Measurements from ENCODE around the gene PEAK1. TPM values are rescaled to one million over a fixed set of nuclear protein-coding genes. Genes with fewer than 3 reads are reported as not detected.

PEAK1 gene
- total RNA-seq, 2 experiments from 2014 or later = 34.0 to 38.1 TPM

DNA sequence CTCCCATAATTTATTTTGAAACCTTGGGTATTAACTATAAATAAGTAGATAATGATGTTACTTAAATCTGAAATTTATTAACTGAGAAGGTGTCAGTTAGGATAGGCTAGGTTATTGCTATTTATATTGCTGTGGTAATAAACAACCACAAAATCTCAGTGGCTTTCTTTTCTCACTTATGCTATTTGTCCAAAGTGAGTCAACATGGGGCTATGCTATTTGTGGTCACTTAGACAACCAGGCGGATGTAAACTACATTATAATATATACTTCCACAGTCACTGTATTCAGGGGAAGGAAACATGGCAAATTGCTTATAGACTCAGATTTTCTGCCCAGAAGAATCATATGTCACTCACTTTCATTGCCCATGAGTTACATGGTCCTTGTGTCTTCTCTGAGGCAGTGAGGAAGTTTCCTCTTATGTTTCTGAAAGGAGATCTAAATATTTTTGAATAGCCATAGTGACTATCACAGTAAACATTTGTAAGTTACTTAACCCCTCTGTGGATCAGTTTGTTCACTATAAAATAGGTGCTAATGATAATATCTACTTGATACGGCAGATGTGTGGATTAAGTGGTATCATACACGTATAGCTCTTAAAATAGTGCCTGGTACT is 20.6 kb upstream of the PEAK1 start:
- Mint-ChIP-seq H3K27me3 (no peaks in the 10 kb centered on the region), H3K4me1 (peaks cover 10% of the 10 kb centered on the region), H3K4me3 (no peak overlapping the region), H3K9me3 (no peaks in the 10 kb centered on the region), H3K36me3 (peaks cover 10% of the 10 kb centered on the region), H3K27ac (no peak overlapping the region)
- DNase-seq (no peak), ATAC-seq (ENCODE audit: low read depth) (no peak)
- POLR2A ChIA-PET = no interaction called here

DNA sequence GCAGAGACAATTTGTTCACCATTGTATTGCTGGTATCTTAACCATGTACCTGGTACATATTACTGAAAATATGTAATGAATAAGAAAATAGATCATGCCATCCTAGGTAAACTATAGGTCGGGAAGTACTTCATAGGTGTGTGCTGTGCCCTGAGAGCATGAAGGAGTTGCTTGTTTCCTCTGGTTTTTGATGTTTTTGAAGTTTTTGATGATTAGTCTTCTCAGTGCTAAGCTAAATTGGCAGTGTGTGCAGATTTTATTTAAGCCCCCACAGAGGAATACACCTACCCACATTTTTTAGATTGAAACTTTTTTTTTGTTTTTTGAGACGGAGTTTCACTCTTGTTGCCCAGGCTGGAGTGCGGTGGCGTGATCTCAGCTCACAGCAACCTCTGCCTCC is 17.4 kb upstream of the PEAK1 start:
- peaks cover 10% of the 10 kb centered on the region for H3K36me3 Mint-ChIP-seq
- no peaks in the 10 kb centered on the region for H3K9me3 Mint-ChIP-seq
- no peak overlapping the region for H3K4me3 Mint-ChIP-seq
- H3K27me3 Mint-ChIP-seq = no peaks in the 10 kb centered on the region
- DNase-seq (no peak), ATAC-seq (ENCODE audit: low read depth) (no peak)
- H3K27ac Mint-ChIP-seq = no peak overlapping the region
- H3K4me1 Mint-ChIP-seq = peaks cover 9% of the 10 kb centered on the region
- POLR2A ChIA-PET = interaction anchor here (1.5 kb wide), 1 partner anchor 16 kb away, joined by 8 read pairs; the partner anchor contains the start of gene HMG20A

- ATAC-seq (ENCODE audit: low read depth) (no peak), DNase-seq (no peak)
- H3K9me3 Mint-ChIP-seq = no peaks in the 10 kb centered on the region
- peaks cover 10% of the 10 kb centered on the region for H3K36me3 Mint-ChIP-seq
- H3K27me3 Mint-ChIP-seq = no peaks in the 10 kb centered on the region
- no peak overlapping the region for H3K27ac Mint-ChIP-seq
- POLR2A ChIA-PET = interaction anchor here (1.1 to 1.5 kb wide), 2 partner anchors 16 to 21 kb away, joined by 3 to 8 read pairs; partner anchors contain the start of gene HMG20A
- no peak overlapping the region for H3K4me3 Mint-ChIP-seq
- H3K4me1 Mint-ChIP-seq = peaks cover 9% of the 10 kb centered on the region
Observed at GRCh38 chr15:77436822-77437221, 16.9 kb upstream of the PEAK1 start.

DNA sequence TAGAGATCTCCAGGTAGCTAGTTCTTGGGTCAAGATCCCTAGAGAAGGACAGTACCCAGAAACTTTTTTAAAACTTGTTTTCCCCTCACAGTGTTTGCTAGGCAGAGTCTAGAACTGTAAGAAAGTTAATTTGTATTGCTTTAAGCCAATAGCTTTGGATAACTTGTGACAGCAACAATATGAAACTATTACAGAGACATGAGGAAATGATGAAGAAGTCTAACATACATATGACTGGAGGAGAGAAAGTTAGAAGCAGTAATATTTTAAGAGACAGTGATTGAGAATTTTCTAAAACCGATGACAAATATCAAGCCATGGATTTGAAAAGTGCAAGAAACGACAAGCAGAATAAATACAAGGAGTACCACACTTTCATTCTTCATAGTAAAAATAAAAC is 10.7 kb upstream of the PEAK1 start:
- no peak overlapping the region for H3K27ac Mint-ChIP-seq
- DNase-seq (no peak), ATAC-seq (ENCODE audit: low read depth) (no peak)
- peaks cover 25% of the 10 kb centered on the region for H3K4me1 Mint-ChIP-seq
- no peaks in the 10 kb centered on the region for H3K9me3 Mint-ChIP-seq
- no peak overlapping the region for H3K4me3 Mint-ChIP-seq
- H3K27me3 Mint-ChIP-seq = no peaks in the 10 kb centered on the region
- H3K36me3 Mint-ChIP-seq = peaks cover under 1% of the 10 kb centered on the region
- POLR2A ChIA-PET = interaction anchor here (0.7 to 2.1 kb wide), 2 partner anchors 9 to 11 kb away, joined by 3 to 4 read pairs; partner anchors contain the start of gene PEAK1

- POLR2A ChIA-PET = interaction anchor here (2.1 kb wide), 1 partner anchor 11 kb away, joined by 4 read pairs; the partner anchor contains the start of gene PEAK1
- Mint-ChIP-seq H3K9me3 (no peaks in the 10 kb centered on the region), H3K27ac (no peak overlapping the region), H3K27me3 (no peaks in the 10 kb centered on the region), H3K4me1 (peaks cover 27% of the 10 kb centered on the region), H3K4me3 (no peak overlapping the region), H3K36me3 (no peaks in the 10 kb centered on the region)
- DNase-seq (no peak), ATAC-seq (ENCODE audit: low read depth) (peak; percentile 39)
Observed at GRCh38 chr15:77430213-77430612, 10.3 kb upstream of the PEAK1 start.

GRCh38 chr15:77426871-77427270 is 7.0 kb upstream of the PEAK1 start:
- POLR2A ChIA-PET = no interaction called here
- DNase-seq (no peak), ATAC-seq (ENCODE audit: low read depth) (peak; percentile 47)
- Mint-ChIP-seq H3K4me3 (peak overlapping the region; percentile 38), H3K27me3 (no peaks in the 10 kb centered on the region), H3K9me3 (no peaks in the 10 kb centered on the region), H3K27ac (peak overlapping the region; percentile 8), H3K36me3 (peaks cover 5% of the 10 kb centered on the region), H3K4me1 (peaks cover 42% of the 10 kb centered on the region)

DNA sequence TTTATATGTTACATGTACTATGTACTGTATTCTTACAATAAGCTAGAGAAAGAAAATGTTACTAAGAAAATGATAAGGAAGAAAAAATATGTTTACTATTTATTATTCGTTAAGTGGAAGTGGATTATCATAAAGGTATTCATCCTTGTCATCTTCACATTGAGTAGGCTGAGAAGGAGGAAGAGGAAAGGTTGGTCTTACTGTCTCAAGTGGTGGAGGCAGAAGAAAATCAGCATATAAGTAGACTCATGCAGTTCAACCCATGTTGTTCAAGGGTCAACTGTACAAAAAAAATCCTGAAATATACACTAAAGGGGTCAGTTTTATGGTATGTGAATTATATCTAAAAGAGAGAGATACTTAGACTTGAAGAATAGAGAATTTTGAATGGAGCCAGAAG is 6.5 kb upstream of the PEAK1 start:
- ATAC-seq (ENCODE audit: low read depth) (no peak), DNase-seq (no peak)
- peaks cover 5% of the 10 kb centered on the region for H3K36me3 Mint-ChIP-seq
- H3K27ac Mint-ChIP-seq = peak overlapping the region; percentile 8
- H3K4me3 Mint-ChIP-seq = peak overlapping the region; percentile 38
- POLR2A ChIA-PET = no interaction called here
- H3K4me1 Mint-ChIP-seq = peaks cover 45% of the 10 kb centered on the region
- no peaks in the 10 kb centered on the region for H3K9me3 Mint-ChIP-seq
- no peaks in the 10 kb centered on the region for H3K27me3 Mint-ChIP-seq

DNA sequence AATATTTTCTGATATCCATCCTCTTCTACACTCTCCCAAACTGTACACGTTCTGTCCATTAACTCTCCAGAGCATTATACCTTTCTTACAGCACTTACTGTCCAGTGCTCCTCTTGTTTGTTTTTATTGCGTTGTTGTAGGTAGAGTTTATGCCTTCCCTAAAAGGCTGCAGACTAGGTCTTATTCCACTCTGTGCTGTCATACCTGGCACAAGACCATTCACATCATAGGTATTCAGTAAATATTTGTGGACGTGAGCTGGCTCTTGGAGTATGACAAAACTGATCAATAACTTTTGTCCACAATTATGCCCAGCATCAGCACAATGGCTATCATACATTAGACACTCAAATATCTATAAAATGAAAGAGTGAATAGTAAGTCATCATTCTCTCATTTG is 5.2 kb upstream of the PEAK1 start:
- H3K4me1 Mint-ChIP-seq = peaks cover 42% of the 10 kb centered on the region
- peak overlapping the region; percentile 4 for H3K27ac Mint-ChIP-seq
- H3K9me3 Mint-ChIP-seq = no peaks in the 10 kb centered on the region
- DNase-seq = no peak
- H3K27me3 Mint-ChIP-seq = no peaks in the 10 kb centered on the region
- H3K4me3 Mint-ChIP-seq = no peak overlapping the region
- ATAC-seq (ENCODE audit: low read depth) = no peak
- POLR2A ChIA-PET = no interaction called here
- H3K36me3 Mint-ChIP-seq = peaks cover 5% of the 10 kb centered on the region

DNA sequence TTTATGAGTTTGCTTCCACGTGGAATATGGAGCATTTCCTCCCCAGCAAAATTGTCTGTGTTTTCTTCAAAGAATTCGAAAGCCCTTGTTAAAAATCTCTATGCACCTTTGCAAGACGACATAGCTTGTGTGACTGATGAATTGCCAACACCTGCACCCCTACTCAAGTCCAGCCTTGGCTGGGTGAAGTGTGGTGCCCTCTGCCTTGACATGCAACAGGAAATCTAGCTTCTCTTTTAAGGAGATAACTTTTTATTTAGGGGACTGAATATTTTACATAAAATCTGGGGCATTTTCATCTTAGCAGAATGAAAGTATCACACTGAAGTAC is 1.4 kb upstream of the PEAK1 start:
- ATAC-seq (ENCODE audit: low read depth) = no peak
- Mint-ChIP-seq H3K9me3 (no peaks in the 10 kb centered on the region), H3K4me3 (peak overlapping the region; percentile 96), H3K27ac (peak overlapping the region; percentile 99), H3K36me3 (peaks cover 9% of the 10 kb centered on the region), H3K27me3 (no peaks in the 10 kb centered on the region), H3K4me1 (peaks cover 44% of the 10 kb centered on the region)
- DNase-seq = peak; percentile 32
- POLR2A ChIA-PET = interaction anchor here (0.6 to 2.0 kb wide), 9 partner anchors 10 to 486 kb away, joined by 3 to 19 read pairs (median 3); no protein-coding TSS in a partner anchor

GRCh38 chr15:77420610-77421369 is 886 bp upstream of the PEAK1 start, which contains the start of gene HMG20A:
TSS of gene HMG20A (plus strand) at chr15:77420888. CDS start at chr15:77458408, 37,520 bp downstream.
- peaks cover 39% of the 10 kb centered on the region for H3K4me1 Mint-ChIP-seq

DNA sequence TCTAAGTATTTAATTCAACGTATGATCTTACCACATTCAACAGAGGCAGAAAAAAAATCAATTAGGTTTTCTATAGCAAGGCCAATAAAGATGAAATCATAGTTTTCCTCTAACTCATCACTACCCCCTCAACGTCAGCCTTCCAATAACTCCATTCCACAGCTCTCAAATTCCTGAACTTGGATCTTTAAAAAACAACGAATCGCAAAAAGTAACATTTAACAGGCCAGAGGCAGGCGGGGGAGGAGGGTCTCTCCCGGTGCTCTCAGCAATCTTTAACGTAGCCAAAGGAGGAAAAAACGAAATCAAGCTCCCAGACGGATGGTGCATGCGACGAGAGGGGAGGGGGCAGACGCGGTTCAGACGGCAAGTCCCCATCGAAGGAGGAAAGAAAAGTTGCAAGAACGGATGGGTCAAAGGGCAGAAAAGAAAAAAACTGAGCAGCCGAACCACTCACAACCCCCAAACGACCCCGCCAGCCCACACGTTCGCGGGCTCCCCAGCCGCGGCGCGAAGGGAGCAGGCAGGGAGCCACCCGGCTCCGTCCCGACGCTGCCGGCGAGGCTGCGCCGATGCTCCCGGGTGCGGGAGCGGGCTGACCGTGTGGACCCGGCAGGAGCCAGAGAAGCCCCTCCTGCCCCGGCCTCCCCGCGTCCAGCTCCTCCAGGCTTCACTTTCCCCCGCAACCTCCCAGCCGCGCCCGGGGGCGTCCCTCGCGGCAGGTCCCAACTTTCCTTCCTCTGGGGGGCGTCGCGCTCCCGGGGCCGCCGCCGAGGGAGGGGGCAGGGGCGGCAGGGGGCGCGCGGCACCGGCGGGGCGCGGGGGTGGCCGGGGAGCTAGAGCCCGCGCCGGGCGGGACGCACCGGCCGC is 703 bp downstream of the PEAK1 start:
- no peaks in the 10 kb centered on the region for H3K27me3 Mint-ChIP-seq
- peaks cover 7% of the 10 kb centered on the region for H3K36me3 Mint-ChIP-seq

More at GRCh38 chr15:77420610-77421369, 886 bp upstream of the PEAK1 start, which contains the start of gene HMG20A:
- H3K27me3 Mint-ChIP-seq = no peaks in the 10 kb centered on the region
- H3K4me3 Mint-ChIP-seq = peak within 1 kb of the TSS; percentile 96
- H3K27ac Mint-ChIP-seq = peak within 1 kb of the TSS; percentile 99
- H3K9me3 Mint-ChIP-seq = no peaks in the 10 kb centered on the region
- peak; percentile 78 for DNase-seq
- peak; percentile 40 for ATAC-seq (ENCODE audit: low read depth)
- POLR2A ChIA-PET = interaction anchor here (0.7 to 2.0 kb wide), 7 partner anchors 11 to 302 kb away, joined by 3 to 19 read pairs (median 4); no protein-coding TSS in a partner anchor
- H3K36me3 Mint-ChIP-seq = peaks cover 9% of the 10 kb centered on the region

GRCh38 chr15:77418391-77418965 is 1.4 kb downstream of the PEAK1 start:
- POLR2A ChIA-PET = interaction anchor here (1.1 to 1.9 kb wide), 3 partner anchors 8 to 125 kb away, joined by 3 to 21 read pairs (median 3); no protein-coding TSS in a partner anchor
- peak overlapping the region; percentile 93 for H3K27ac Mint-ChIP-seq
- DNase-seq = no peak
- no peaks in the 10 kb centered on the region for H3K9me3 Mint-ChIP-seq
- no peak for ATAC-seq (ENCODE audit: low read depth)
- H3K4me1 Mint-ChIP-seq = peaks cover 27% of the 10 kb centered on the region
- peak overlapping the region; percentile 99 for H3K4me3 Mint-ChIP-seq
- H3K27me3 Mint-ChIP-seq = no peaks in the 10 kb centered on the region
- peaks cover 6% of the 10 kb centered on the region for H3K36me3 Mint-ChIP-seq

More for the DNA sequence above, 703 bp downstream of the PEAK1 start:
- Mint-ChIP-seq H3K9me3 (no peaks in the 10 kb centered on the region), H3K4me1 (peaks cover 31% of the 10 kb centered on the region), H3K27ac (peak overlapping the region; percentile 93), H3K4me3 (peak overlapping the region; percentile 99)
- DNase-seq = peak; percentile 68
- POLR2A ChIA-PET = interaction anchor here (1.0 to 1.9 kb wide), 4 partner anchors 9 to 124 kb away, joined by 3 to 21 read pairs (median 4); no protein-coding TSS in a partner anchor
- no peak for ATAC-seq (ENCODE audit: low read depth)

Data from activated naive CD8-positive, alpha-beta T cell treated with anti-CD3 and anti-CD28 coated beads, Interleukin-2, amount 10 ng/mL, durations not matched to agents 7 days and 5 days (primary cell).